ENCODE data around the gene DLGAP4.

DNA sequence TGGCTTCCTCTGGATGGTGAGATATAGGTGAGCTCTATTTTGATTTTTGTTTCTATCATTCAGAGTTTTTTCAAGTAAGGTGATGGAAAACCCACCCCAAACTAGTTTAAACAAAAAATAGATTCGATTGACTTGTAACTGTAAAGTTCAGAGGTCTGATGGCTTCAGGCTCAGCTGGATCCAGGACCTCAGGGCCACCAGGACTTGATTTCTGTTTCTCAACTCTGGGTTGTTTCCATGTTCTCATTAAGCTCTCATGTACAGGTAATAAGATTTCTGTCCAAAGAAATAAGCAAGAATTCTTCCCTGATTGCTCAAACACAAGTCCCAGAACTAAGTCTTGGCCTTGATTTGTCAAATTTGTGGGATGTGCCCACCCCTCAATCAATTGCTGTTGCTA is 67.0 kb downstream of the DLGAP4 start:
- no peak for TF ChIP-seq CSDC2 (CRISPR knock-in tag; IDR thresholded peaks at IDR 0.05)
- no peak for TF ChIP-seq ZC3H10 (CRISPR knock-in tag; IDR thresholded peaks at IDR 0.05)
- no peak for TF ChIP-seq PPARA (CRISPR knock-in tag; IDR thresholded peaks at IDR 0.05; ENCODE audit: borderline replicate concordance)
- TF ChIP-seq, protein P1, sequence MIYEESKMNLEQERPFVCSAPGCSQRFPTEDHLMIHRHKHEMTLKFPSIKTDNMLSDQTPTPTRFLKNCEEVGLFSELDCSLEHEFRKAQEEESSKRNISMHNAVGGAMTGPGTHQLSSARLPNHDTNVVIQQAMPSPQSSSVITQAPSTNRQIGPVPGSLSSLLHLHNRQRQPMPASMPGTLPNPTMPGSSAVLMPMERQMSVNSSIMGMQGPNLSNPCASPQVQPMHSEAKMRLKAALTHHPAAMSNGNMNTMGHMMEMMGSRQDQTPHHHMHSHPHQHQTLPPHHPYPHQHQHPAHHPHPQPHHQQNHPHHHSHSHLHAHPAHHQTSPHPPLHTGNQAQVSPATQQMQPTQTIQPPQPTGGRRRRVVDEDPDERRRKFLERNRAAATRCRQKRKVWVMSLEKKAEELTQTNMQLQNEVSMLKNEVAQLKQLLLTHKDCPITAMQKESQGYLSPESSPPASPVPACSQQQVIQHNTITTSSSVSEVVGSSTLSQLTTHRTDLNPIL (CRISPR knock-in tag; IDR thresholded peaks at IDR 0.05; ENCODE audit: low read depth), result no peak
- TF ChIP-seq, protein P2, sequence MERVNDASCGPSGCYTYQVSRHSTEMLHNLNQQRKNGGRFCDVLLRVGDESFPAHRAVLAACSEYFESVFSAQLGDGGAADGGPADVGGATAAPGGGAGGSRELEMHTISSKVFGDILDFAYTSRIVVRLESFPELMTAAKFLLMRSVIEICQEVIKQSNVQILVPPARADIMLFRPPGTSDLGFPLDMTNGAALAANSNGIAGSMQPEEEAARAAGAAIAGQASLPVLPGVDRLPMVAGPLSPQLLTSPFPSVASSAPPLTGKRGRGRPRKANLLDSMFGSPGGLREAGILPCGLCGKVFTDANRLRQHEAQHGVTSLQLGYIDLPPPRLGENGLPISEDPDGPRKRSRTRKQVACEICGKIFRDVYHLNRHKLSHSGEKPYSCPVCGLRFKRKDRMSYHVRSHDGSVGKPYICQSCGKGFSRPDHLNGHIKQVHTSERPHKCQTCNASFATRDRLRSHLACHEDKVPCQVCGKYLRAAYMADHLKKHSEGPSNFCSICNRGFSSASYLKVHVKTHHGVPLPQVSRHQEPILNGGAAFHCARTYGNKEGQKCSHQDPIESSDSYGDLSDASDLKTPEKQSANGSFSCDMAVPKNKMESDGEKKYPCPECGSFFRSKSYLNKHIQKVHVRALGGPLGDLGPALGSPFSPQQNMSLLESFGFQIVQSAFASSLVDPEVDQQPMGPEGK (CRISPR knock-in tag; IDR thresholded peaks at IDR 0.05; ENCODE audit: borderline replicate concordance), result no peak
- TF ChIP-seq OSR1 (CRISPR knock-in tag; IDR thresholded peaks at IDR 0.05), result no peak
- TF ChIP-seq ZFP30 (CRISPR knock-in tag; IDR thresholded peaks at IDR 0.05), result no peak
- TF ChIP-seq, protein P3, sequence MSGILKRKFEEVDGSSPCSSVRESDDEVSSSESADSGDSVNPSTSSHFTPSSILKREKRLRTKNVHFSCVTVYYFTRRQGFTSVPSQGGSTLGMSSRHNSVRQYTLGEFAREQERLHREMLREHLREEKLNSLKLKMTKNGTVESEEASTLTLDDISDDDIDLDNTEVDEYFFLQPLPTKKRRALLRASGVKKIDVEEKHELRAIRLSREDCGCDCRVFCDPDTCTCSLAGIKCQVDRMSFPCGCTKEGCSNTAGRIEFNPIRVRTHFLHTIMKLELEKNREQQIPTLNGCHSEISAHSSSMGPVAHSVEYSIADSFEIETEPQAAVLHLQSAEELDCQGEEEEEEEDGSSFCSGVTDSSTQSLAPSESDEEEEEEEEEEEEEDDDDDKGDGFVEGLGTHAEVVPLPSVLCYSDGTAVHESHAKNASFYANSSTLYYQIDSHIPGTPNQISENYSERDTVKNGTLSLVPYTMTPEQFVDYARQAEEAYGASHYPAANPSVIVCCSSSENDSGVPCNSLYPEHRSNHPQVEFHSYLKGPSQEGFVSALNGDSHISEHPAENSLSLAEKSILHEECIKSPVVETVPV (CRISPR knock-in tag; IDR thresholded peaks at IDR 0.05), result no peak
- TF ChIP-seq ZFP3 (CRISPR knock-in tag; IDR thresholded peaks at IDR 0.05), result no peak
- no peak for TF ChIP-seq ISL1 (CRISPR knock-in tag; IDR thresholded peaks at IDR 0.05)
- no peak for TF ChIP-seq ZNF70 (CRISPR knock-in tag; IDR thresholded peaks at IDR 0.05)
- TF ChIP-seq ARNTL (CRISPR knock-in tag; IDR thresholded peaks at IDR 0.05; ENCODE audit: borderline replicate concordance, low read depth), result no peak

Data from SK-N-SH treated with all-trans-retinoic acid at 6 μM for 48 hours (cell line).